Activated CD8-positive, alpha-beta memory T cell treated with anti-CD3 and anti-CD28 coated beads, Interleukin-2, amount 50 U/mL, for 24 hours (primary cell): ENCODE results near the gene BCORL1.
A peak's percentile ranks its signal among the peaks of the same experiment; 100 is the strongest.

Experiments
- DNase-seq: peaks from one replicate; pipeline ENCODE4 v3.0.0-alpha.2; 2020; ENCODE audit errors: extremely low read depth

The BCORL1 gene

DNA sequence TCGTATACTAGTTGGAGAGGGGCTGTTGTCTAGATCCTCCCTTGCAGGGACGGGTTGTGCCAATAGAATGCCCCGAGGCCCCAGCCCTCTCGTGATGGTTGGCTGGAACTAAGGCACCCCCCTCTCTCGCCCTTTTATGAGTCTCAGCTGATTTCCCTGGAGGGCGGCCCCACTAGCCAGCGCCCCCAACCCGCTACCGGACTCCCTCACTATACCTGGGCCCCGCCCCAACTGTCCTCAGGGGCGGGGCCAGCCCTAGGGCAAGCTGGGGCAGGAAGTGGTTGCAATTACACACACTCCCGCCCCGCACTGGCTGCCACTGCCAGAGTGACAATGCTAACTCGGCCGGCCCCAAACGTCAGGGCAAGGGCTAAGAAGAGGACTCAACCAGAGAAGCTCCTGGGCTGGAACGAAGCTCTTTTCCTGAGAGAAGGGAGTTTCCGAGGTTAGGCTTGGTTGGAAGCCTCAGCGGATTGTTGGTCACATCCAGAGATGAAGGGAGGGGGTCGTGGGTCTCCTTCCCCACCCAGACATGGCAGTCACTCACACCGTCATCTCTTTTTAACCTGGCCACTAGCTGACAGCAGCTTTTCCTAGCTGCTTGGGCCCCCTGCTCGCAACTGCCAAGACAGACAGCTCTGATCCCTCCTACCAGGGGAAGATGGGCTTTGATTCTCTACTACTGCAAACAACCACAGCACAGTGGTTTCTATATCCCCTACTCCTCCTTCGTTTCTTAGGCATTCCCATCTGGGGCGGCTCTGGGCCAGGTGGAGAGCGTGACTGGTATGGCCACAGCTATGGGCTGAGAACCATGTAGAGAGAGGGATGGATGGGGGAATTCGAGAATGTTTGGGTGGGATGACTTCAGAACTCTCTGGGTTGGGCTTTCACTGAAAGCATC lies 21.0 kb upstream of the BCORL1 start:
- DNase-seq = peak; percentile 27

DNA sequence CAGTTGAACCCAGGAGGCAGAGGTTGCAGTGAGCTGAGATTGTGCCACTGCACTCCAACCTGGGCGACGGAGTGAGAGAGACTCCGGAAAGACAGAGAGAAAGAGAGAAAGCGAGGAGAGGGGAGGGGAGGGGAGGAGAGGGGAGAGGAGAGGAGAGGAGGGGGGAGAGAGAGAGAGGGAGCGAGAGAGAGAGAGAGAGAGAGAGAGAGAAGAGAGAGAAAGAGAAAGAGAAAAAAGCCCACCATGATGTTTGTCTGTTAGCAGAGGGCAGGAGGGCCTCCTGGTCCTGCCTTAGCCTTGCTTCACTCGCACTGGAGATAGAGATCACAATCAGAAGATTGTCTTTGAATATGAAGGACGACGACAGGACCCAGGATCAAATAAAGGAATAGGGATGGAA lies 18.7 kb upstream of the BCORL1 start:
- no peak for DNase-seq

GRCh38 chrX:129965166-129965565 lies 17.3 kb upstream of the BCORL1 start:
- no peak for DNase-seq

- no peak for DNase-seq
Observed at GRCh38 chrX:129968968-129969367, 13.5 kb upstream of the BCORL1 start.

DNA sequence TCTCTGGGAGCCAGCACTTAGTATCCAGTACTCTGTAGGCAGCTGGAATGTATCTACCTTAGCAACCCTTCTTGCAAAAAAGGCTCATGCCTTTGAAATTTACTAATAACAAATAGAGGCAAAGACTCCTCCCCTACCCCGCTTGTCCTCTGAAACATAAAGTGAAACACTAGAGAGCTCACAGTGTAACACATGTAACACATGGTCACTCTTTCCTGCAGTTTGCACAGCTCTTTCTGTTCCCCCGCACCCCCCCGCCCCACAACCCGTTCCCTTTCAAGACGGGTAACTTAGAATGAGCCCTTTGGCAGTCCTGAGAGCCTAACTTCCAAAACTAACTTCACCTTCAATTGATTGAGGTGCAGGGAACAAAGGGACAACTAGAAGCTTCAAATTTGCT lies 6.0 kb upstream of the BCORL1 start:
- no peak for DNase-seq

DNA sequence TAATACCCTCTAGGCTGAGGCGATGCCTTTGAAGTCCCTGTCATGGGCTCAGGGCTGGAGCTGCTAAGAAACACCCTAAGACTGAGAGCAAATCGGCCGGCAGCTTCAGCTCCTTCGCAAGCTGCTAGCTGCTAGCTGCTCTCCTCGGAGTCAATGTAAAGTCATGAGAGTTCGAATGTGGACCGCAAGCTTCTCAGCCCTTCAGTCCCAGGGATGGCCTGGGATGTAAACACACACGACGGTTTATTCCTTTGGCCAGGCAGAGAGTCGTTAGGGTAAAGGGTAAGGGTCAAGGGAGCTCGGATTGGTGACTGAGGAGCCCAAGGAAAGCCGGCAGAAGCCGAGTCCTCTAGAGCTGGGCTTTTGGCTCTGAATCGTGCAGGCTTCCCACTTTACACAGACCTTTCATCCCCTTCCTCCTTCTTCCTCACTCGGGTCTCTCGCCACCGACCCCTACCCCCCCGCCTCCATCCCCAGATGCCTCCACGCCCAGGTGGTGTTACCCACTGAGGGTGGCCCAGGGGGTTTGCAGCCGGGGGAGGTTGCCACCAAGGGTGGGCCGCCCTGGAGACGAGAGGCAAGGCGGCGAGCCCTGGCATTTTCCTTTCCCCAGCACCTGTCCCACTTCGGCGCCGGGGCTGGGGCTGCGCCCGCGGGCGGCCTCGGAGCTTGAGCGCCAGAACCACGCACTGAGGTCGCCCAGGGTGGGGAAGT lies 3.1 kb upstream of the BCORL1 start:
- DNase-seq = no peak

DNA sequence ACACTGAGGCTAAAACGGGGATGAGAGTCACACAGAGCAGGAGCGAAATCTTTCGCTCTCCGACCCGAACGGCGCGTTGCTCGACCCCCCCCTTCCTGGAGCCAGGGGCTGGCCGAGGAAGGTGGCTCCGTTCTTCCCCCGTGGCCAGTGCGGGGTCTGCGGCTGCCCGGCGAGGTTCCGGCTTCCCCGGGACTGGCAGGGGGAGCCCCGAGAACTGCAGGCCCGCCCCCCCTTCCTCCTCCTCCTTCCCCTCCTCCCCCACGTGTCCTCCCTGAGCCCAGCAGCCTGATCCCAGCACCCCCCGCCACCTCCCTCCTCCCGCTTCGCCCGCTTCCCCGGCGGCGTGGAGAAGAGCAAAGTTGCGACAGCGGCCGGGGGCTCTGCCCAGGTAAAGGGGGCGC lies 2.4 kb upstream of the BCORL1 start:
- DNase-seq = no peak

DNA sequence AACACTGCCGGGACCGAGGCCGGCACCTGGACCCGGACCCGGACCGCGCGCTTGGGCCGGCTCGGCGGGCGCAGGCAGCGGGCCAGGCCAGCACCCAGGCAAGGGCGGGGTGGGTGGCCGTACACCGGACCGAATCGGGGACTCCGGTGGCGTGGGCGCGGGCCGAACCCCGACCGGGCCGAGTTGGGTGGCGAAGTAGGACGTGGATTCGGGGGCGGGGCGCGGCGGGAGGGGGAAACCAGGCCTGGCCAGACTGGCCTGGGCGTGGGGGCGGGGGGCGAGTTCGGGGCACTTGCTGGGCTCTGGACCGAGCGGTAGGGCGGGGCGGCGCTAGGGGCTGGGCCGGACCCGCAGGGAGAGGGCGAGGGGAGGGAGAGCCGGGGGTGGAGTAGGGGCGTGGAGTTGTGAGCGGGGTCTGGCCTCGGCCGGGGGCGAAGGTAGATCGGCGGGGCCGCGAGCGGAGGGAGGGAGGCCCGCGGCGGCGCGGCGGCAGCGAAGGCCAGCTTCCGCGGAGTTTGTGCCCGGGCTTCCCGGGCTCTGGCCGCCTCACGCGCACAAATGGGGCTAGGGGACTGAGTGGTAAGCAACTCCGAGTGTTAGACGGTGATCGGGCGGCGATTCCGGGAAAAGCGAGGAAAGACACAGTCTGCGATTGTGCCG lies 1.8 kb upstream of the BCORL1 start:
- no peak for DNase-seq

DNA sequence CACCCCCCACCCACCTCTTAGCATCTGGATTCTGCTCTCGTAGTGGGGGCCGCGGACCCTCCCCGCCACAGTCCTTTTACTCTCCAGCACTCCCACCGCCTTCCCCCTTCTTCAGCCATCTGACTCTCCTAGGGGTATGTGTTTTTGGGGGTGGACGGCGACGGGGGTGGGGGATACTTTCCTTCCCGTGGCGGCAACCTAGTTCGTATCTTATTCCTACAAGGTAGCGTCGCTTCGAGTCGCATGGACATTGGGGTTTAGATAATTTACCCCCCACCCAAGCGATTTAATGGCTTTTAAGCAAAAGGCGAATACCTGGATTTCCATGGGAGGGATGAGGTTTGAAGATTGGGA lies 1.3 kb upstream of the BCORL1 start:
- DNase-seq = no peak

DNA sequence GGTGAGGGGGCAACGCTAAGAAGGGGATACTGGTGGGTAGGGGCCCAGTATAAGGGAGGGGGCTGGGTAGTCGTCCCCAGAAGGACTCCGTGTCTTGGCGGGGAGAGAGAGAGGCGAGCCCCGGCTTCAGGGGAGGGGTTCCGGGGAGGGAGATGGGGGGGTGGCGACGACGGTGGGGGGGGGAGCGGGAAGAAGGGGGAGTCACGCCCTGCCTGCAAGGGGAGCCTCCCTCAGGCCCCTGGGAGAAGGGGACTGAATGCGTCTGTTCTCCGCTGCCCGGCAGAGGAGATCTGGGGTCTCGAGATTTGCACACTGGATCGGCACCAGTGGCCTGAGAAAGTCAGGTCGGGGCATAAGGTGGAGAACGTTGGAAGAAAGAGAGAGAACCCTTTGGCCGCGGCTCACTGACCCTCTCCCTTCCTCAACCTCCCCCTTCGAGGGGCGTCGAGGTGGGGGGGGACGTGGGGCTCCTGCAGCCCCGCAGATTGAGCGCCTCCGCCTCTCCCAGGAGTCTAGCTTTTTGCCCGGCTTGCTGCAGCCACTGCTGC lies 609 bp upstream of the BCORL1 start:
- no peak for DNase-seq

DNA sequence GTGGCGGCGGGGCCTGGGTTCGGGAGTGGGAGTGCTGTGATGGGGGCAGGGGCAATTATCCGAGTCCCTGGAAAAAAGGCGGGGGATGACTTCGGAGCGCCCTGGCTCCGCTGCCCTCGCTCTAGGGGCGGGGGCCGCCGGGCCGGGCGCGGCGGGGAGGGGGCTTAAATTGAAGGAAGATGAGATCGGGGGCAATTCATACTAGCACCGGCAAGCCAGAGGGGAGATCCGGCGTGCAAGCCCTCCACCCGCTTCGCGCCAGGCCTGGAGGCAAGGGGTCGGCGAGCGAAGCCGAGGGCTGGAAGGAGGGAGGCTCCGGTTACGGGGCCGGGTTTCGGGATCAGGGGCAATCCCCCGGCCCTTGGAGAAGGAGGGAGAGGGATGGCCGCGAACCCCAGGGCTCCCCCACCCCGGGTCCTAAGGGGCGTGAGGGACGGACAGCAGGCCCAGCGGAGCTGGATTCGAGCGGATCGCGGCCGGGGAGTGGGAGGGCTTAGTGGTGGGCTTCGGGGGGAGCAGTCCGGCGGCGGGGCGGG lies 1.2 kb downstream of the BCORL1 start:
- no peak for DNase-seq

DNA sequence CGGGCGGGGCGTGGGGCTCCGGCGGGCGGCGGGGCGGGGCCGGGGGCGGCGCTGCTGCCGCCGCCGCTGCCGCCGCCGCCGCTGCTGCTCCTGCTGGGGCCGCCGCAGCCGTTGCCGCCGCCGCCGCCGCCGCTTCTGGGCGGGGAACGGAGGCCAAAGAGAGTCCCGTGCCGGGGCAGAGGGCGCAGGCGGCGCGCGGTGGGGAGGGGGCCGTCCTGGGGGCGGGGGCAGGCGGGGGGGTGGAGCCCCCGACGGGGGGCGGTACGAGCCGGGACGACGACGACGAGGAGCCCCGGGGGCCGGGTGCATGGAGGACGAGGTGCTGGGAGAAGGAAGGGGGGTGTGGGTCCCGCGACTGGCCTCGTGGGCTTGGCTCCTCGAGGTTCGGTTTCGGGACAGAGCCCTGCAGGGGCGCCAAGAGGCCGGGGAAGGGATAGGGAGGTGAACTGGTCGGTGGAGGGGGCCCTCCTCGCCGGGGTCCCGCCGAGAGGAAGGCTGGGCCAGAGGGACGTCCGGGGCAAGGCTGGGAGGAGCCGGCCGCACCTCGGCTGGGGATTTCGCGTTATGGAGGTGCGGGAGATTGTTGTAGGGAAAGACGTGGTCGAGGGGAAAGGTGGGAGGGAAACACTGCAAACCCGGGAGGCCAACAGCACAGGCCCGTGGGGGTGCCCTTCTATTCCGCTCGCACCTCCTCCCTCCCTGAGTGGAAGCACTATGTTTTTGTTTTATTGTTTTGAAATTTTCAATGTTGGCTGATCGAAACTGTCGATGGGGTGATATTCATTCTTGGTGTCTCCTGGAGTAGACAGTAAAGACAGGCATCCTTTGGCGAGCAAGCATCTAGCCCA lies 1.9 kb downstream of the BCORL1 start:
- DNase-seq = no peak

GRCh38 chrX:129987871-129988270 lies 5.4 kb downstream of the BCORL1 start:
- no peak for DNase-seq

- no peak for DNase-seq
Observed at GRCh38 chrX:129992181-129992580, 9.7 kb downstream of the BCORL1 start.

GRCh38 chrX:129996120-129996519 lies 13.7 kb downstream of the BCORL1 start:
- no peak for DNase-seq

DNA sequence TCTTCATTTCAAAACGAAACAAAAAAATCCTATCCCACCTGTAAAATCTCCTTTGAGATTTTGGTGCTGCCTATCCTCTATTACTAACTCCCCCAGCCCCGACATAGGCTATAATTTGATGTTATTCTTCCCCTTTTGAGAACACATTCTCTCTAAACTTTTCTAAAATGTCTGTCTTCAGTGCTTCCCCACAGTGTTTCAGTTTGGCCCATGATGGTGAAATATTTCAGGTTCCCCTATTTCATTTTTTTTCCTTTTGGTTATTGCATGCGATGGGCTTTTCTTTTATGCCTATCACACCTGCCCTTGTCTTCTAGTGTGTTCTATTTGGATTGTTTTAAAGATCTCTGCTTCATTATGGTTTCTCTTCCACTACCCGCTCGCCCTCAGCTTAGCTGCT lies 14.7 kb downstream of the BCORL1 start:
- DNase-seq = no peak

DNA sequence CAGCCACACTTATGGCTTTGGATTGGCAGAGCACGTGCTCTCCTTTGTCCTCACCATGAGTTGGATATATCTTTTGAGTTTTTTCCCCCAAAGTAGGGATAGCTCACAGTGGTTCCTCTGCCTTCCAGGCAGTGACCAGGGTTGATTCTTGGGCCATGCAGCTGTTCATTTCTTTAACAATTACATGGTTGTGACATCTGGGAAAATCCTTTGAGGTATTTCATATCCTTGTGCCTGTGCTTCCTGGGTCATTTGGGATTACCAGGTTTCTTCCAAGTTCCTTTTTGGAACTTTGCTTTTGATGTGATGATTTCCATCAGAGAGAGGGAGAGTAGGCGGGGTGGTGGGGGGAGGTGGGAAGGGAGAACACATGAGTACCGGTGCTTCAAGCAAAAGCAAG lies 15.6 kb downstream of the BCORL1 start:
- DNase-seq = no peak

- DNase-seq = no peak
Observed at GRCh38 chrX:130001893-130002292, 19.5 kb downstream of the BCORL1 start.

GRCh38 chrX:130002541-130002940 lies 20.1 kb downstream of the BCORL1 start:
- DNase-seq = no peak

DNA sequence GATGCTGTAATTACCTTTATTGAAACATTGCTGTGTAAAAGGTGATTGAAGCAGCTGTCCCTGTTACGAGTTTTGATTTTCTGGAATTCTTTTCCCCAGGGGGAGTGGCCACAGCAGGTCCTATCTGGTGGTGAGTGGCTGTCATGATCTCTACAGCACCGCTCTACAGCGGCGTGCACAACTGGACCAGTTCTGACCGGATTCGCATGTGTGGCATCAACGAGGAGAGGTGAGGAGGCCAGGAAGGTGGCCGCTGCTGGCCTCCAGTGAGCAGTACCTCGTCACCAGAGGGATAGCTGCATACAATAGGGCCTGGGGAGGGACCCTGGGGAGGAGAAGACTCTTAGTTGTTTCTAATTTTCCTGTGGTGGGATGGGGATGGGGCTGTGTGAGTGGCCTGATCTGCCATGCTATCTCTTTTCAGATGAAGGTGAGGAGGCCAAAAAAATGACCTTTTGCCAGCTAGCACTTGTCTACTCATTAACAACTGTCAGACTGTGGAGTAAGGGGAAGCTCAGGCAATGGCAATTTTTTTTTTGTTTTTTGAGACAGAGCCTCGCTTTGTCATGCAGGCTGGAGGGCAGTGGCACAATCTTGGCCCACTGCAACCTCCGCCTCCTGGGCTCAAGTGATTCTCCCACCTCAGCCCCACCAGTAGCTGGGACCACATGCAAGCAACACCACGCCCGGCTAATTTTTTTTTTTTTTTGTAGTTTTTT lies 22.8 kb downstream of the BCORL1 start:
- DNase-seq = no peak
